ENCODE measurements around the gene TMEM244.

The TMEM244 gene

DNA sequence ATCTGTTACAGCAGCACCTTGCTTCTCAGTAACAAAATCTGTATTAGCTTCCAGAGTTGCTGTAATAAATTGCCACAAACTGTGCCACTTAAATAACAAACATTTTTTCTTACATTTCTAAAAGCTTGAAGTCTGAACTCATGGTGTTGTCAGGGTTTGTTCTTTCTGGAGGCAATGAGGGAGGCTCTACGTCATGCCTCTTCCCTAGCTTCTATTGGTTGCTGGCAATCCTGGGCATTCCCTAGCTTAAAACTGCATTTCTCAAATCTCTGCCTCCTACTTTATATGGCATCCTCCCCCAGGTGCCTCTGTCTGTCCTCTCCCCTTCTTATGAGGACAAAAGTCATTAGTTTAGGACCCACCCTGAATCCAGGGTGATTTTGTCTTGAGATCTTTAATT lies 41.6 kb upstream of the TMEM244 start:
- H3K4me1 ChIP-seq (ENCODE audit: control insufficient read depth in 1 of 2, insufficient read depth in 1 of 2, low read depth in 1 of 2, low read length in 1 of 2) = no peaks in the 10 kb centered on the region
- H3K9me3 ChIP-seq = no peaks in the 10 kb centered on the region
- TF ChIP-seq, protein P1, sequence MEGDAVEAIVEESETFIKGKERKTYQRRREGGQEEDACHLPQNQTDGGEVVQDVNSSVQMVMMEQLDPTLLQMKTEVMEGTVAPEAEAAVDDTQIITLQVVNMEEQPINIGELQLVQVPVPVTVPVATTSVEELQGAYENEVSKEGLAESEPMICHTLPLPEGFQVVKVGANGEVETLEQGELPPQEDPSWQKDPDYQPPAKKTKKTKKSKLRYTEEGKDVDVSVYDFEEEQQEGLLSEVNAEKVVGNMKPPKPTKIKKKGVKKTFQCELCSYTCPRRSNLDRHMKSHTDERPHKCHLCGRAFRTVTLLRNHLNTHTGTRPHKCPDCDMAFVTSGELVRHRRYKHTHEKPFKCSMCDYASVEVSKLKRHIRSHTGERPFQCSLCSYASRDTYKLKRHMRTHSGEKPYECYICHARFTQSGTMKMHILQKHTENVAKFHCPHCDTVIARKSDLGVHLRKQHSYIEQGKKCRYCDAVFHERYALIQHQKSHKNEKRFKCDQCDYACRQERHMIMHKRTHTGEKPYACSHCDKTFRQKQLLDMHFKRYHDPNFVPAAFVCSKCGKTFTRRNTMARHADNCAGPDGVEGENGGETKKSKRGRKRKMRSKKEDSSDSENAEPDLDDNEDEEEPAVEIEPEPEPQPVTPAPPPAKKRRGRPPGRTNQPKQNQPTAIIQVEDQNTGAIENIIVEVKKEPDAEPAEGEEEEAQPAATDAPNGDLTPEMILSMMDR (IDR thresholded peaks at IDR 0.05) = no peak
- no peak overlapping the region for H3K27ac ChIP-seq
- H3K27me3 ChIP-seq = no peaks in the 10 kb centered on the region
- no peaks in the 10 kb centered on the region for H3K36me3 ChIP-seq
- no peak overlapping the region for H3K4me3 ChIP-seq (ENCODE audit: low read depth in 1 of 2, low read length in 1 of 2)

DNA sequence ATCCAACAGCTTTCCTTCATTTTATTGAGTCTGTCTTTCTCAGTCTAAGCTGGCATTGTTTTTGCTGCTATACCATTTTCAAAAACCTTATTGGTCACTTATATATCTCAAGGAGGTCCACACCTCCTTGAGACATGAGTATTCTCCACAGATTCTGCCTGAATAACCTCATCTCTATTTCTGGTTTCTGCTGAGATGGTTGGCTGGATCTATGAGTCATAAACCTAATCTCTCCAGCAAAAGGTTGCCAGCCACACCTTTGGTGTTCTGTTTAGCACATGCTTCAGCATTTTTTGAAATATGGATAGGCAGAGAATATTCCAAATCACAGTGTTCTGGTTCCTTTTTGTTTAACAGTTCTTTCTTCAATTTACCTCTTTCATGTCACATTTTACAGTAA lies 40.8 kb upstream of the TMEM244 start:
- TF ChIP-seq, protein P1 (IDR thresholded peaks at IDR 0.05) = no peak
- H3K4me3 ChIP-seq (ENCODE audit: low read depth in 1 of 2, low read length in 1 of 2) = no peak overlapping the region
- H3K4me1 ChIP-seq (ENCODE audit: control insufficient read depth in 1 of 2, insufficient read depth in 1 of 2, low read depth in 1 of 2, low read length in 1 of 2) = no peaks in the 10 kb centered on the region
- H3K27me3 ChIP-seq = no peaks in the 10 kb centered on the region
- H3K9me3 ChIP-seq = no peaks in the 10 kb centered on the region
- H3K36me3 ChIP-seq = no peaks in the 10 kb centered on the region
- no peak overlapping the region for H3K27ac ChIP-seq

DNA sequence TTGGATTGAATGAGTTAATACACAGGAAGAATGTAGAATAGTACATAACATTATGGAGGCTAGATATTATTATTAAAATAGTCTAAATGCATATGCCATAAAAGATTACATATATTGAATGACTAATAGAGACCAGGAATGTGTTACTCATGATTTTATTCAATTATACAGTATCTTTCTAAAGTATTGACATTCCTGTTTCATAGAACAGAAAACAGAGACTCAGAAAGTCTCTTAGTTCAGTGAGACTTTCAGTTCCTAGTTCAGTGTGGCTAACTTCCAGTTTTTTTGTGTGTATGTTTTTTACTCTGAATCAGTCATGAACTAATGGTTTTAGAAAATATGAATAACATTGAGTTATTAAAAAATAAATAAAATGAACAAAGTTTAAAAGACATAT lies 34.6 kb upstream of the TMEM244 start:
- Histone ChIP-seq H3K4me3 (ENCODE audit: low read depth in 1 of 2, low read length in 1 of 2) (no peak overlapping the region), H3K27ac (no peak overlapping the region), H3K36me3 (no peaks in the 10 kb centered on the region), H3K9me3 (no peaks in the 10 kb centered on the region), H3K27me3 (no peaks in the 10 kb centered on the region), H3K4me1 (ENCODE audit: control insufficient read depth in 1 of 2, insufficient read depth in 1 of 2, low read depth in 1 of 2, low read length in 1 of 2) (no peaks in the 10 kb centered on the region)
- TF ChIP-seq, protein P1 (IDR thresholded peaks at IDR 0.05) = no peak

DNA sequence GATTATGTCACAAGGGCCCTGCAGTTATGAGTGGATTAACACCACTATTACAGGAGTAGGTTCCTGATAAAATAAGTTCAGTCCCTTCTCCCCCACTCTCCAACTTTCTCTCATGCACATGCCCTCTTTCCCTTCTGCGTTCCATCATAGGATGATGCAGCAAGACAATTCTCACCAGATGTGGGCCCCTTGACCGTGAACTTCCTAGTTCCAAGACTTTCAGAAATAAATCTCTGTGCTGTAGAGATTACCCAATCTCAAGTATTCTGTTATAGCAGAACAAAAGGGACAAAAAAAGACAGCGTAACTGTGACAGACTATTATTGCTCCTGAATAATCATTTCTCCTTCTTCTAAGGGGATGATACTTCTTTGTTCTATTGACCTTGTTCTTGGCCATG lies 33.8 kb upstream of the TMEM244 start:
- Histone ChIP-seq H3K36me3 (no peaks in the 10 kb centered on the region), H3K27ac (no peak overlapping the region), H3K9me3 (no peaks in the 10 kb centered on the region), H3K4me1 (ENCODE audit: control insufficient read depth in 1 of 2, insufficient read depth in 1 of 2, low read depth in 1 of 2, low read length in 1 of 2) (no peaks in the 10 kb centered on the region), H3K27me3 (no peaks in the 10 kb centered on the region), H3K4me3 (ENCODE audit: low read depth in 1 of 2, low read length in 1 of 2) (no peak overlapping the region)
- TF ChIP-seq, protein P1 (IDR thresholded peaks at IDR 0.05) = no peak

DNA sequence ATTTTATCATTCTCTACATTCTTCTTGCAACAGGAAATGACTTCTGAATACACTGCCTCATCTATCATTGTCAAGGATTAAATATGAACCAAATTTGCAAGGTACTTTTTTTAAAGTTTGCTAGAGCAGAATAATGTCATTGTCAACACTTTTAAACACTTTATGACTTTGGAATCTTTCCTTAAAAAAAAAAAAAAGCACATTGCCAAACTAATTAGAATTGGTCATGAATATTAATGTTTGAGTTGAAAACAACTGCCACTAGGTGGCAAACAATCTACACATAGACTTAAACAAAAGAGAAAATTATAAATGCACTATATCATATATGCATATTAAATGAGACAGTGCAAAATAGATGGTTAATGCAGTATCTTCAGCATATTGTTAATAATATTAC lies 32.5 kb upstream of the TMEM244 start:
- Histone ChIP-seq H3K4me1 (ENCODE audit: control insufficient read depth in 1 of 2, insufficient read depth in 1 of 2, low read depth in 1 of 2, low read length in 1 of 2) (no peaks in the 10 kb centered on the region), H3K4me3 (ENCODE audit: low read depth in 1 of 2, low read length in 1 of 2) (no peak overlapping the region), H3K27me3 (no peaks in the 10 kb centered on the region), H3K36me3 (no peaks in the 10 kb centered on the region), H3K9me3 (no peaks in the 10 kb centered on the region), H3K27ac (no peak overlapping the region)
- TF ChIP-seq, protein P1 (IDR thresholded peaks at IDR 0.05) = no peak

DNA sequence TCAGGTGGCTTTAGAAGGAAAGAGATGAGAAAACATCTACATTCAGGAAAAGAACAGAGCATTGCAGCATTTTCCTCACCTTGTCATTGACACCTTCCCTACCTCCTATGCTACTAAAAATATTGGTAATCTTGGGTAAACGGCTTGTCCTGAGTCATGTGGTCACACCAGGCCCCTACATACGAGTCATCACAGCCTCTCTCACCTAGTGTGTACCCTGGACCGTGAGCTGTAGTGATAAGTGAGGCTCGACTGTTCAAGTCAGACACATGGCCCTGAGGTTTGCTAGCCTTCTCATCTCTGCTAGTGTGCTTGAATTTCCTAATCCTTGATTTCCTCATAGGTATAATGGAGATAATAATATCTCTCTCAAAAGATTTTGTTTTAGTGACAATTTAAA lies 29.6 kb upstream of the TMEM244 start:
- Histone ChIP-seq H3K4me3 (ENCODE audit: low read depth in 1 of 2, low read length in 1 of 2) (no peak overlapping the region), H3K27ac (no peak overlapping the region)

More for the DNA sequence above, 29.6 kb upstream of the TMEM244 start:
- H3K27me3 ChIP-seq = no peaks in the 10 kb centered on the region
- no peaks in the 10 kb centered on the region for H3K36me3 ChIP-seq
- TF ChIP-seq, protein P1 (IDR thresholded peaks at IDR 0.05) = no peak
- no peaks in the 10 kb centered on the region for H3K4me1 ChIP-seq (ENCODE audit: control insufficient read depth in 1 of 2, insufficient read depth in 1 of 2, low read depth in 1 of 2, low read length in 1 of 2)
- no peaks in the 10 kb centered on the region for H3K9me3 ChIP-seq

All from neutrophil (primary cell).